CD14-positive monocyte (primary cell): ENCODE measurements around the gene PMFBP1. TPM values are rescaled to one million over a fixed set of nuclear protein-coding genes. Genes with fewer than 3 reads are reported as not detected.

Source experiments
- DNase-seq, 3 donors: peaks; one replicate each; pipeline ENCODE4 v3.0.0-alpha.2; 2011 to 2022
- H2AFZ ChIP-seq: 2 replicates; pipeline ENCODE4 v1.6.0; 2012; ENCODE audit warnings: mild to moderate bottlenecking, low read depth, low read length, inconsistent platforms; ENCODE audit not compliant: insufficient read depth, poor library complexity, severe bottlenecking
- H3K27ac ChIP-seq, 2 donors: 1 replicate in 1 of 2; 2 replicates in 1 of 2; pipeline ENCODE4 v1.5.1; 2012 to 2013; ENCODE audit warnings: low read length in 2 of 2, control low read depth in 1 of 2, inconsistent platforms in 1 of 2, low read depth in 1 of 2, mild to moderate bottlenecking in 1 of 2
- H3K27me3 ChIP-seq, 2 donors: one replicate each; pipeline versions ENCODE4 v1.6.0 to v1.6.1; 2011 to 2013; ENCODE audit warnings: low read length in 2 of 2; ENCODE audit not compliant: control insufficient read depth in 2 of 2, insufficient read depth in 2 of 2
- H3K36me3 ChIP-seq, 2 donors: replicated peaks in 1 of 2; 1 replicate in 1 of 2; 2 replicates in 1 of 2; pipeline versions ENCODE4 v1.5.1 to v1.6.1; 2012 to 2013; ENCODE audit warnings: low read length in 2 of 2, control low read depth in 1 of 2, inconsistent platforms in 1 of 2, mild to moderate bottlenecking in 1 of 2; ENCODE audit not compliant: insufficient read depth in 2 of 2, control insufficient read depth in 1 of 2
- H3K4me1 ChIP-seq, 2 donors: 1 replicate in 1 of 2; 2 replicates in 1 of 2; pipeline versions ENCODE4 v1.5.1 to v1.6.1; 2012 to 2013; ENCODE audit warnings: low read length in 2 of 2, control low read depth in 1 of 2, inconsistent platforms in 1 of 2, mild to moderate bottlenecking in 1 of 2, moderate library complexity in 1 of 2; ENCODE audit not compliant: insufficient read depth in 2 of 2, control insufficient read depth in 1 of 2
- H3K4me2 ChIP-seq: replicated peaks from 2 replicates; pipeline ENCODE3; 2012; ENCODE audit warnings: low read length, moderate library complexity, mild to moderate bottlenecking; ENCODE audit not compliant: poor library complexity, severe bottlenecking; ENCODE audit errors: extremely low read depth
- H3K4me3 ChIP-seq, 3 experiments: fragments of 200-600 bp in 1 of 3; sonication (generic) in 1 of 3; replicated peaks in 1 of 3; 1 replicate in 2 of 3; 2 replicates in 1 of 3; pipeline ENCODE4 v1.5.1; 2011 to 2013; ENCODE audit warnings: low read length in 3 of 3, mild to moderate bottlenecking in 3 of 3, control low read depth in 2 of 3, low read depth in 2 of 3, inconsistent platforms in 1 of 3, moderate library complexity in 1 of 3
- H3K79me2 ChIP-seq: 2 replicates; pipeline ENCODE4 v1.6.0; 2012; ENCODE audit warnings: mild to moderate bottlenecking, control low read depth, inconsistent platforms, low read length, moderate library complexity; ENCODE audit not compliant: insufficient read depth
- H3K9ac ChIP-seq: 2 replicates; pipeline ENCODE4 v1.6.0; 2017; ENCODE audit warnings: low read length, mild to moderate bottlenecking; ENCODE audit not compliant: insufficient read depth, poor library complexity, severe bottlenecking
- H3K9me3 ChIP-seq, 2 donors: replicated peaks in 1 of 2; 1 replicate in 1 of 2; 2 replicates in 1 of 2; pipeline versions ENCODE4 v1.5.1 to v1.6.1; 2012 to 2013; ENCODE audit warnings: low read length in 2 of 2, control low read depth in 1 of 2; ENCODE audit not compliant: control insufficient read depth in 1 of 2, insufficient read depth in 1 of 2
- H4K20me1 ChIP-seq: 2 replicates; pipeline ENCODE4 v1.6.0; 2012; ENCODE audit warnings: mild to moderate bottlenecking, low read length, control low read depth, moderate library complexity; ENCODE audit not compliant: insufficient read depth
- H3K27ac Mint-ChIP-seq, 7 donors: one replicate each; pipeline ENCODE4 v1.8.0; 2020; ENCODE audit warnings: mild to moderate bottlenecking in 7 of 7, mixed read lengths in 7 of 7, moderate library complexity in 6 of 7, inconsistent platforms in 2 of 7
- H3K27me3 Mint-ChIP-seq, 3 donors: one replicate each; pipeline ENCODE4 v1.8.0; 2021 to 2022; ENCODE audit warnings: low read depth in 3 of 3, mild to moderate bottlenecking in 3 of 3, mixed read lengths in 3 of 3, moderate library complexity in 3 of 3, inconsistent platforms in 1 of 3
- H3K36me3 Mint-ChIP-seq, 2 donors: one replicate each; pipeline ENCODE4 v1.8.0; 2020; ENCODE audit warnings: mixed read lengths in 2 of 2, inconsistent platforms in 1 of 2, mild to moderate bottlenecking in 1 of 2
- H3K4me1 Mint-ChIP-seq: one replicate; pipeline ENCODE4 v1.8.0; 2020; ENCODE audit warnings: mild to moderate bottlenecking, mixed read lengths
- H3K4me3 Mint-ChIP-seq, 2 donors: one replicate each; pipeline ENCODE4 v1.8.0; 2020; ENCODE audit warnings: mild to moderate bottlenecking in 2 of 2, mixed read lengths in 2 of 2, moderate library complexity in 1 of 2
- H3K9me3 Mint-ChIP-seq, 7 donors: one replicate each; pipeline ENCODE4 v1.8.0; 2020 to 2022; ENCODE audit warnings: mixed read lengths in 7 of 7, mild to moderate bottlenecking in 6 of 7, moderate library complexity in 6 of 7, inconsistent platforms in 2 of 7
- CTCF ChIP-seq: fragments of 200-600 bp; IDR thresholded peaks from one replicate; pipeline ENCODE4 v1.8.0; 2022; ENCODE audit warnings: antibody characterized with exemption, mild to moderate bottlenecking
- WGBS: methylation state at CpG from one replicate; pipeline ENCODE4 v1.1.5; 2013; ENCODE audit warnings: missing lambda C conversion rate; ENCODE audit not compliant: insufficient coverage; 5-methylcytosine and 5-hydroxymethylcytosine counted together
- intact Hi-C, 2 donors: fragments of 100-400 bp; cut with micrococcal nuclease; formaldehyde crosslinking; loops; one replicate each; pipeline versions ENCODE4 v1.15.0 to v1.15.1; 2023
- polyA plus RNA-seq, 3 donors: library from polyadenylated mRNA; depleted of rRNA in 1 of 3; unstranded in 2 of 3; stranded (reverse) in 1 of 3; fragments of 300-500 nt in 2 of 3; fragments of >200 nt in 1 of 3; fragmentation: Illumina TruSeq in 2 of 3; gene quantifications; 1 replicate in 2 of 3; 2 replicates in 1 of 3; pipeline ENCODE4 v1.2.3, GENCODE V29; 2012 to 2021

The PMFBP1 gene
- polyA plus RNA-seq, 3 donors = 0.15 to 0.87 (median 0.18) TPM

- Mint-ChIP-seq H3K27me3 (peaks cover 0 to 1% (median 0%) of the 10 kb centered on the region in 3 donors), H3K27ac (peak overlapping the region in 2 of 7 donors; percentile 11 to 14), H3K4me3 (no peak overlapping the region), H3K9me3 (peaks cover 0 to 6% (median 2%) of the 10 kb centered on the region in 7 donors), H3K36me3 (no peaks in the 10 kb centered on the region), H3K4me1 (peaks cover 42% of the 10 kb centered on the region)
- Histone ChIP-seq H3K4me2 (no peak overlapping the region), H3K4me3 (no peak overlapping the region), H4K20me1 (no peaks in the 10 kb centered on the region), H3K79me2 (no peaks in the 10 kb centered on the region), H3K9ac (no peak overlapping the region), H2AFZ (no peak overlapping the region), H3K36me3 (no peaks in the 10 kb centered on the region), H3K27ac (no peak overlapping the region), H3K9me3 (no peaks in the 10 kb centered on the region), H3K27me3 (no peaks in the 10 kb centered on the region), H3K4me1 (peaks cover 27 to 36% of the 10 kb centered on the region in 2 donors)
- WGBS = 100% methylated on average over 5 of the region's 10 CpGs
- TF ChIP-seq CTCF = no peak
- DNase-seq = no peak
- intact Hi-C loops = no loop called here
Observed at GRCh38 chr16:72198771-72199201, 26.8 kb upstream of the PMFBP1 start.

GRCh38 chr16:72198021-72198711 is 26.2 kb upstream of the PMFBP1 start:
- H3K4me3 Mint-ChIP-seq = no peak overlapping the region
- Histone ChIP-seq H3K4me3 (no peak overlapping the region), H3K4me2 (no peak overlapping the region), H3K27me3 (no peaks in the 10 kb centered on the region), H4K20me1 (no peaks in the 10 kb centered on the region), H3K36me3 (no peaks in the 10 kb centered on the region), H3K27ac (no peak overlapping the region), H2AFZ (no peak overlapping the region), H3K79me2 (no peaks in the 10 kb centered on the region), H3K9ac (no peak overlapping the region), H3K9me3 (no peaks in the 10 kb centered on the region), H3K4me1 (peaks cover 21 to 30% of the 10 kb centered on the region in 2 donors)
- H3K9me3 Mint-ChIP-seq = peaks cover 0 to 6% (median 2%) of the 10 kb centered on the region in 7 donors
- peaks cover 0 to 1% (median 0%) of the 10 kb centered on the region in 3 donors for H3K27me3 Mint-ChIP-seq
- no peak for TF ChIP-seq CTCF
- peak in 1 of 3 donors; percentile 25 for DNase-seq
- no peaks in the 10 kb centered on the region for H3K36me3 Mint-ChIP-seq
- 100% methylated on average over 3 of the region's 11 CpGs for WGBS
- intact Hi-C loops = no loop called here
- peak overlapping the region in 2 of 7 donors; percentile 14 to 71 for H3K27ac Mint-ChIP-seq
- peaks cover 36% of the 10 kb centered on the region for H3K4me1 Mint-ChIP-seq
